HEK293T (cell line): ENCODE measurements around the gene RNU5D-1.

ENCODE experiments used
- BHLHE40 ChIP-seq: fragments of 450-650 bp; IDR thresholded peaks from 2 replicates; pipeline ENCODE4 v1.6.1; 2016; ENCODE audit warnings: mild to moderate bottlenecking, moderate library complexity, borderline replicate concordance
- FOXA1 ChIP-seq: fragments of 450-650 bp; IDR thresholded peaks from 2 replicates; pipeline ENCODE4 v1.6.1; 2016; ENCODE audit warnings: mild to moderate bottlenecking
- HDGF ChIP-seq: fragments of 450-650 bp; IDR thresholded peaks from 2 replicates; pipeline ENCODE4 v1.6.1; 2017; ENCODE audit warnings: antibody characterized with exemption, borderline replicate concordance

DNA sequence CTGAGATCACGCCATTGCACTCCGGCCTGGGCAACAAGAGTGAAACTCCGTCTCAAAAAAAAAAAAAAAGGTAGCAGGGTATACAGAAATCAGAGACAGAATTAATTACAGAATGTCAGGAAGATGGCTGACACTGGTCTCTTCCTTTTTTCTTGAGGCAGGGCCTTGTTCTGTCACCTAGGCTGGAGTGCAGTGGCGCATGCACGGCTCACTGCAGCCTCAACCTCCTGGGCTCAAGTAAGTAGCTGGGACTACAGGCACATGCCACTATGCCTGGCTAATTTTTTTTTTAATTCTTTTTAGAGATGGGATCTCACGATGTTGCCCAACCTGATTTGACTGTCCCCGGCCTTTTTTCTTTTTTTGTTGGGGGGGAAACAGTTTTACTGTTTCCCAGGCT lies 16.4 kb downstream of the RNU5D-1 start:
- TF ChIP-seq BHLHE40, result no peak
- TF ChIP-seq HDGF, result no peak
- TF ChIP-seq FOXA1, result no peak
